Measurements from ENCODE around the gene TCEA2. TPM values are rescaled to one million over a fixed set of nuclear protein-coding genes. Genes with fewer than 3 reads are reported as not detected.

The TCEA2 gene
- 1 to 10 TPM; 7.9 to 9.9 TPM for total RNA-seq
- long read RNA-seq, partial matches to known transcripts: 1 of 6 reads
- long read RNA-seq, other reads (novel, unspliced or antisense): 3 of 6 reads

GRCh38 chr20:64062596-64063388, at the start of gene TCEA2:
TSS of gene TCEA2 (plus strand) at chr20:64063198. CDS start at chr20:64063313, 115 bp downstream.
- intact Hi-C loops (cut with DNase I, micrococcal nuclease): no loop called here
- ATAC-seq (peak; percentile 96), DNase-seq (peak; percentile 95 to 97)

- ATAC-seq: no peak
- intact Hi-C loops (cut with DNase I, micrococcal nuclease): no loop called here
- no peak for DNase-seq
Measured at GRCh38 chr20:64015635-64016034, 47.4 kb upstream of the TCEA2 start.

GRCh38 chr20:64021124-64021975, 41.6 kb upstream of the TCEA2 start:
- DNase-seq: no peak
- ATAC-seq: no peak
- intact Hi-C loops (cut with DNase I, micrococcal nuclease): no loop called here

- ATAC-seq: no peak
- intact Hi-C loops (cut with DNase I, micrococcal nuclease): no loop called here
- no peak for DNase-seq
Measured at GRCh38 chr20:64022671-64023360, 40.2 kb upstream of the TCEA2 start.

DNA sequence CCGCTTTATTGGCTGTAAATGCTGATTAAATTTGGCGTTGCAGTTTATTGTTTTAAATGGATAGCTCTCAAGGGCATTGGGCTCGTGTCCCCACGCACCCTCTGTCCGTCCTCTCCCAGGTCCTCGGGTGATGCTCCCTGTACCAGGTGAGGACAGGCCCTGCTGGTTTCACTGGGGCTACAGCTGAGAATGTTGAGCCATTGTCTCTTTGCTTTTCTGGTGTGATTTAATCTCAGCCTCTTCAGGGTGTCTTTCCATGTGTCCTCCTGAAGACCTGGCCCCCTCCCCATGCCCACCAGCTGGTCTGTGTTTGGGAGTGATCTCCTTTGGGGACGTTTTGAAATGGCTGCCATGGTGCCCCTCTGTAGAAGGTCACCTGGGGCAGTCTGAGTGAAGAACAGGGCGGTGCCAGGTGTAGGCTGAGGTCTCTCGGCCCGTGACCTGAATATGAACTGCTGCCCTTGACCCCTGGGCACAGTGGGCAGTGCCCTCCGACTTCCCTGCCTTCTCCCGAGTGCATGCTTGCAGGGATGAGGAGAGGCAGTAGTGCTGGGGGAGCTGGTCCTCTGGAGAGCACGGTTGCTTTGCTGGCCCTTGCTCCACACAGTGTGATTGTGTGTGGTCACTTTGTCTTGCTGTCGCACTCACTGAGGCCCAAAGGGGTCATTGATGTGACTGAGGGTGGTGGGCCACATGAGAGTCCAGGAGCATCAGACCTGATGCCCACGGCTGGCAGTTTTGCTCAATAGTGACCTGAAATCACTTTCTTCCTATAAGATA, 39.4 kb upstream of the TCEA2 start:
- ATAC-seq (peak; percentile 14), DNase-seq (no peak)
- intact Hi-C loops (cut with DNase I, micrococcal nuclease): no loop called here

GRCh38 chr20:64024141-64024990, 38.6 kb upstream of the TCEA2 start:
- ATAC-seq: peak; percentile 93
- peak; percentile 46 to 51 for DNase-seq
- intact Hi-C loops (cut with DNase I, micrococcal nuclease): no loop called here

- intact Hi-C loops (cut with DNase I, micrococcal nuclease): no loop called here
- no peak for DNase-seq
- no peak for ATAC-seq
Measured at GRCh38 chr20:64025101-64025825, 37.7 kb upstream of the TCEA2 start.

GRCh38 chr20:64025826-64026412, 37.1 kb upstream of the TCEA2 start:
- no peak for DNase-seq
- ATAC-seq: no peak
- intact Hi-C loops (cut with DNase I, micrococcal nuclease): no loop called here

DNA sequence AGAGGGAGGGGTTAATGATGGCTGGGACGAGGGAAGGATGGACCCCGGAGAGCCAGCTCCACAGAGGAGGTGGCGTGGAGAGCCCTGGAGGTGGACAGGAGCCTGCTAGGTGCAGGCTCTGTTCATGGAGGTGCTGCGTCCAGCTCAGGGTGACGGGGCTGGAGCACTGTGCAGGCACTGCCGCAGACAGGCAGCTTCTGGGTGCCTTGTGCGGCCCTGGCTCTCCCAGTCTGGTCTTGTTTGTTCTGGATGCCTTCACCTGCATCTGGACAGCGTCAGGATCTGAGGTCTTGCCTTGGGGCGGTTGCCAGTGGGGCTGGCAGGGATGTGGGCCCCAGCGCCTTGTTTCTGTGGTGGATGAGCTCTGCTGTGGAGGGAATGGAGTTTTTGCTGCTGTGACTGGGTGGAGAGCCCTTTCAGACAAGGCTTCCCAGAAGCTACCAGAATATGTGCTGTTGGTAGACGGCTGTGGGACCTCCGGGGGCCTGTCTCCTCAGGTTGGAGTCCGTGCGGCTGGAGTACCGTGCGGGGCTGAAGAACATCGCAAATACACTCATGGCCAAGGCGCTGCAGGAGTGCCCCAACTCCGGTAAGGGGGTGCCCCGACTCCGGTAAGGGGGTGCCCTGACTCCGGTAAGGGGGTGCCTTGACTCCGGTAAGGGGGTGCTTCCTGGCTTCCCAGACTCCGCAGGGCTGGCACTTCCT, 34.9 kb upstream of the TCEA2 start:
- intact Hi-C loops (cut with DNase I, micrococcal nuclease): no loop called here
- ATAC-seq (no peak), DNase-seq (peak in 1 of 2 donors; percentile 71)

- intact Hi-C loops (cut with DNase I, micrococcal nuclease): no loop called here
- ATAC-seq (no peak), DNase-seq (no peak)
Measured at GRCh38 chr20:64029293-64030117, 33.5 kb upstream of the TCEA2 start.

GRCh38 chr20:64030371-64031134, 32.4 kb upstream of the TCEA2 start:
- intact Hi-C loops (cut with DNase I, micrococcal nuclease): no loop called here
- peak in 1 of 2 donors; percentile 31 for DNase-seq
- peak; percentile 94 for ATAC-seq

DNA sequence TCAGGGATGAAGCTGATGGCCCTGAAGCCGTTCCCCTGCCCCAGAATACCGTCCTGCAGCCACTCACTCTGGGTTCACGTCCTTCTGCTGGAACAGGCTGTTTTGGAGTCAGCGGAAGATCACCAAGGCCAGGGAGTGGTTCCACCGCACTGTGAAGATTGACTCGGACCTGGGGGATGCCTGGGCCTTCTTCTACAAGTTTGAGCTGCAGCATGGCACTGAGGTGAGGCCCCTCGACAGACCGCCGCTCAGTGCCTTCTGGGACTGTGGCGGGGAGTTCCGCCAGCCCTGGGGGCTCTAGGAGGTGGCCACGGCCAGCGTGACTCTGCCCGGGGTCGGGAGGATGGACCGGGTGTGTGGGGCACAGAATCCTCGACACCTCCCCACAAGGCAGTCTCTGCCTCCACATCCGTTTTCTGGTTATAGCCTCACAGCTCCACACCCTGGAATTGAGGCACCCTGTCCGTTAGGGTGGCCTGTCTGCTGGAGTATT, 31.1 kb upstream of the TCEA2 start:
- intact Hi-C loops (cut with DNase I, micrococcal nuclease): no loop called here
- no peak for ATAC-seq
- DNase-seq: no peak

DNA sequence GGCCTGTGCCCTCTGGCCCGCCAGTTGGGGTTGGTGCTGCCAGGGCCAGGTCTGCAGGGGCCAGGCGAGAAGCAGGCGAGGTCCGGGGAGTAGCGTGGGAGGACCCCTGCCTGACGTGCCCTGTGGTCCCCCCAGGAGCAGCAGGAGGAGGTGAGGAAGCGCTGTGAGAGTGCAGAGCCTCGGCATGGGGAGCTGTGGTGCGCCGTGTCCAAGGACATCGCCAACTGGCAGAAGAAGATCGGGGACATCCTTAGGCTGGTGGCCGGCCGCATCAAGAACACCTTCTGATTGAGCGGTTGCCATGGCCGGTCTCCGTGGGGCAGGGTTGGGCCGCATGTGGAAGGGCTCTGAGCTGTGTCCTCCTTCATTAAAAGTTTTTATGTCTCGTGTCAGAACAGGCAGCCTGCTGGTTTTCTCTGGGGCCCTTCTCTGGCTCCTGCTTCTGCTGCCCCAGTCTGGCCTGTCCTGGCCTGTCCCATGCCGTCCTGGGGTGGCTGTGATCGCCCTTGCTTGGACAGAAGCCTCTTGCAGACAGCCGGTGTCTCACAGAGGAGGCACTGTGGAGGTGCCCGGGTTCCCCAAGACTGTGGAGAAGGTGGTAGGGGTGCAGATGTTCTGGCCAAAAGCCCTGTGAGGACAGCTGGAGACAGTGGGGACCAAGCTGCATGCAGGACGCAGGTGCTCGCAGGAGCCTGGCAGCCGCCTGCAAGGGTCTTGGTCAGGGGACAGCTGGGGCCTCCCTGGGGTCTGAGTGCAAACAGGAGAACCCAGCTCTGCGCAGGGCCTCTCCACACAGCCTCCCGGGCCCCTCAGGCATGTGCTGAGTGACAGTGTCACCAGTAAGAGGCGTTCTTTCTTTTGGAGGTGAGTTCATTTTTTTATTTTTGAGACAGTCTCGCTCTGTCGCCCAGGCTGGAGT, 30.0 kb upstream of the TCEA2 start:
- ATAC-seq: no peak
- DNase-seq: no peak
- intact Hi-C loops (cut with DNase I, micrococcal nuclease): no loop called here
